Stimulated activated CD8-positive, alpha-beta memory T cell treated with anti-CD3 and anti-CD28 coated beads, Interleukin-12 subunit alpha, Interleukin-12 subunit beta, amount 100 ng/mL, for 24 hours (primary cell): ENCODE results near the gene SLC5A11.
"Not testable (repeated sequence)": the region's sequence is repeated elsewhere in the genome, so short reads cannot be mapped to it uniquely, and the experiment has no call there.

Experiments
- DNase-seq: peaks from one replicate; pipeline ENCODE4 v3.0.0-alpha.2; 2020; ENCODE audit errors: extremely low read depth

SLC5A11 gene, protein sequence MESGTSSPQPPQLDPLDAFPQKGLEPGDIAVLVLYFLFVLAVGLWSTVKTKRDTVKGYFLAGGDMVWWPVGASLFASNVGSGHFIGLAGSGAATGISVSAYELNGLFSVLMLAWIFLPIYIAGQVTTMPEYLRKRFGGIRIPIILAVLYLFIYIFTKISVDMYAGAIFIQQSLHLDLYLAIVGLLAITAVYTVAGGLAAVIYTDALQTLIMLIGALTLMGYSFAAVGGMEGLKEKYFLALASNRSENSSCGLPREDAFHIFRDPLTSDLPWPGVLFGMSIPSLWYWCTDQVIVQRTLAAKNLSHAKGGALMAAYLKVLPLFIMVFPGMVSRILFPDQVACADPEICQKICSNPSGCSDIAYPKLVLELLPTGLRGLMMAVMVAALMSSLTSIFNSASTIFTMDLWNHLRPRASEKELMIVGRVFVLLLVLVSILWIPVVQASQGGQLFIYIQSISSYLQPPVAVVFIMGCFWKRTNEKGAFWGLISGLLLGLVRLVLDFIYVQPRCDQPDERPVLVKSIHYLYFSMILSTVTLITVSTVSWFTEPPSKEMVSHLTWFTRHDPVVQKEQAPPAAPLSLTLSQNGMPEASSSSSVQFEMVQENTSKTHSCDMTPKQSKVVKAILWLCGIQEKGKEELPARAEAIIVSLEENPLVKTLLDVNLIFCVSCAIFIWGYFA

DNA sequence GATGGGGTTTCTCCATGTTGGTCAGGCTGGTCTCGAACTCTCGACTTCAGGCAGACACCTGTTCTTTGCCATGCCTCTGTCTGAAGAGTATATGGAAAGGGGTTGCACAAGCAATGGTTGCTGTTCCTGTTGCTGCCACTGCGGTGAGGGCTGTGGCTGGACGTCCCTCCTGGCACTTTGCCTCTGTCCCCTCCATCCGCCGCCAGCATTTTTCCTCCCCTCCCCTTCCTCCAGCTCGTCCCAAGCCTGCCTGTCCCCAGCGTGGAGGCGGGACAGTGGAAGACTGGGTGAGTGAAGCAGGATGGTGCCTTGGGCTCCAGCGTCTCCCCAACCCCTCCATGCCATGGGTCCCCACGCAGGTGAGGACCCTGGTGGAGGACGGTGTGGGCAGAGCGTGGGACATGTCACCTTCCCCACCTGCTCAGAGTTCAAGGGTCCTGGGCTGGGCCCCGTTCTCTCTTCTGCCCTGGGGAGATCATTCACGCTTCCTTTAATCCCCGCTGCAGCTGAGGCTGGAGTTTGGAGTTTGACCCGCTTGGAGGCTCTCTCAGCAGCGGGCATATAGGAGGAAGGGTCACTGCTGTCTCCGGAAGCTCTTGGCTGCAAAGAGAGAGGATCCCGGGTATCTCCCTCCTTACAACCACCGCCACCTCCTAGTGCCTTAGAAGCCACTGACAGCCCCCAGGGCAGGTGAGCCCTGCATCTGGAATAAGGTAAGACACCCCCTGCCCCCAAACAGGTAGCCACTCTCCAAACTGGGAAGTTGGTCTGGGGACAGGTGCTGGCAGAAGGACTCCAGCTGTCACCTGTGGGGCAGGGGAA, at the start of gene SLC5A11:
SLC5A11 (plus strand) TSS at position 238 of the 822 bp plus-strand sequence. CDS start 12,681 bp downstream, outside the sequence.
- no peak for DNase-seq

DNA sequence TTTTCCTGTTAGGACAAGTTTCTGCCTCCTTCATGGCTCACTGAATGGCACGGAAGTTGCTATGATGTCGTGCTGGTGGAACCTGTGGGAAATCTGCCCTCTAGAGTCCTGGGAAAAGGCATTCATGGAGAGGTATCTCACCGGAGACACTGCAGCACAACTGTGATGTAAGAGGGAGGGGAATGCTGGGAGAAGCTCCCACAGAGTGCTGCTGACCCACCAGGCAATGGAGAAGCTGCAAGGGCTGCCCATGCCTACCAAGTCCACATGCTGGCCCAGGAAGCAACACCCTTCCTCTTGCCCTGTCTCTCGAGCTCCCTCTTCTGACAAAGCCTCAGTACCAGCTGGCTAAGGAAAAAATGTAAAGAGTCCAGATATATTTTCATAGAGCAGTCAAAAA, 45.2 kb upstream of the SLC5A11 start:
- no peak for DNase-seq

DNA sequence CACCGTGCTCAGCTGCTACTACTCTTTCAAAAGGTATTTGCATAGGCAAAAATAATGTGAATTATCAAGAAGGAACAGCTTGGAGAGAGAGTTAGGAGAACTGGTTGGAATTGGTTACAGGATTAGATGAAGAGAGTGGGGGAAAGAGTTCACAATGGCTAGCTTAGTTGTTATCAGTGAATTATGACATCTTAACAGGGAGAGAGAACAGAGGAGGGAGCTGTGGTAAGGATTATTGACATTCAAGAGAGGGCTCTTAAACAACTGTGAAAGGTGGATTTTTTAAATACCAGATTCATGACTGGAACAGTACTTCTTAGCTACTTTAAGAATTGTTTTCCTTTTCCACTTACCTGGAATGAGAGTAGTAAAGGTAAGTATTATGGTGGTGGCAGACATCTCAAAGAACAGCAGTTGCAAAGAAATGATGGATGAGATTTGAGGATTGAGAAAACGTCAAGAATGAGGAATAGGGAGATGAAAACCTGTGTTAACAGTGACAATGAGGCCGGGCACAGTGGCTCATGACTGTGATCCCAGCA, 43.9 kb upstream of the SLC5A11 start:
- DNase-seq: no peak

DNA sequence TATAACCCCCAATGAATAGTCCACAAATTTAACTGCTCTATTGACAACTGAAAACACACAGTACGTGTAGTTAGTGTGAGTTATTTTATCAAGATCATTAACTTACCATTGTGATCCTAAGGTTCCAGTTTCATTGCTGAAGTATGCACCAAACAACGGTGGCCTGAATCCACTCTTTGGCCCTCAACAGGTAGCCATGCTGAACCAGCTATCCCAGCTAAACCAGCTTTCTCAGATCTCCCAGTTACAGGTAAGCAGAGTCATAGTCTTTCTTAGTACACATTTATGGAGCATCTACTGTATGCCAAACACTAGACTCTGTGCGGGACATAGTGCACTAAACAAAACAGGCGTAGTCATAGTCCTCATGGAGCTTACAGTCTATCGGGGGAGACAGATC, 40.3 kb upstream of the SLC5A11 start:
- DNase-seq: no peak

DNA sequence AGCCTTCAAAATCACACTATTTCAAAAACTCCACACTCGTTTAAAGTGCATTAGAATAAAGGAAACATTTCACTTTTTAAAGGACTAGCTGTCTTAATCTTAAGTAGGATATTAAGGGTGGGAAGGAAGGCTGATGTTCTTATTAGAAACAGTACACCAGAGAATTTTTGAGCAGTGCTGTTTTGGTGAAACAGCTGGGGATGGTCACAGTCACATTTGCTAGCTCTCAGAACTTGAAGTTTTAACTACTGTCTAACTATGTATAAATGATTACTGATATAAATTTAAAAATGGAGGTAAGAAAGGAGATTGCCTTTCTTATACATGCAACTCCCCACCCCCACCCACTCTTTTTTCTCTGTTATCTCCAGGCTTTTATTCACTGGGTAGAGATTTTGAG, 38.5 kb upstream of the SLC5A11 start:
- DNase-seq: no peak

DNA sequence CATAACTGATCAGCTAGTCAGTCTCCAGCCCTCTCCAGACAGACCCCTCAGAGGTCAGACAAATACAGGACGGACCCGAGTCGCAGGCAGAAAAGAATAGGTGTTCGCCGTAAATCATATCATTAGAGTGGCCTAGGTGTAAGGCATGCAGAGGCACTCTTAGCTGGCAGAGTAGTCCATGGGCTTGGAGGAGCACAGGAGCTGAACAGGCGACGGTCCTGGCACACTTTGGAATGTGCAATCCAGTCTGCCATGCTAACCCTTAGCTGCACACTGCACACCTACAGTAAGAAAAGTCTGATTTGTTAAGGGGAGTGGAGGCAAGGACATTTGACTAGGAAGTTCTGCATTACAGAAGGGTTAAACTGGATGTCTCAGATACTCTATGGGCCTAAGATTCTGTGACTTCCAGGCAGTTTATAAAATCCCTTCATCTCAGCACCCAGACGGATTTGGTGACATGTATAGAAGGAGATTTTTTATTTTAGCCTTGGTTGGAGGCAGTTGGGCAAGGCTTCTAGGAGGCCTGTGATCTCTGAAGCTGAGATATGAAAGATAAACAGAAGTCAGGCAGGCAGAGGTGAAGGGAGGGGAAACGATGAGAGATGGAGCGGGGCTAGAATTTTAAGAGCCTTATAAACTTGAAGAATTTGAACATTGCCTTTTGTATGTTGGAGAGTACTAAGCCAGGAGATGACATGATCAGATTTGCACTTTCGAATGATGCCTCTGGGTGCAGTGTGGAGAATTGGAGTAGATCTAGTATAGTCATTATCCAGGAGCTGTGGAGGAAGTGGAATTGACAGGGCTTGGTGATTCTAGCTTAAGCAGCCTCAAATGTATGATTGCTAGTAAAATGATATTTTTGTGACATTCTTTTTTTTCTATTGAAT, 34.6 kb upstream of the SLC5A11 start:
- no peak for DNase-seq

DNA sequence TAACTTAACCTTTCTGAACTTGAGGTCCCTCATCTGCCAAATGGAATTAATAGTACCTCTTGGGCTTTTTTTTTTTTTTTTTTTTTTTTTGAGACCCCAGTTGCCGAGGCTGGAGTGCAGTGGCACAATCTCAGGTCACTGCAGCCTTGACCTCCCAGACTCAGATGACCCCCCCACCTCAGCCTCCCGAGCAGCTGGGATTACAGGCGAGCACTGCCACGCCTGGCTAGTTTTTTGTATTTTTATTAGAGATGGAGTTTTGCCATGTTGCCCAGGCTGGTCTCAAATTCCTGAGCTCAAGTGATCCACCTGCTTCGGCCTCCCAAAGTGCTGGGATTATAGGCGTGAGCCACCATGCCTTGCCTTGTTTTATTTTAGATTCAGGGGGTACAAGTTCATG, 33.0 kb upstream of the SLC5A11 start:
- DNase-seq: not testable (repeated sequence)

DNA sequence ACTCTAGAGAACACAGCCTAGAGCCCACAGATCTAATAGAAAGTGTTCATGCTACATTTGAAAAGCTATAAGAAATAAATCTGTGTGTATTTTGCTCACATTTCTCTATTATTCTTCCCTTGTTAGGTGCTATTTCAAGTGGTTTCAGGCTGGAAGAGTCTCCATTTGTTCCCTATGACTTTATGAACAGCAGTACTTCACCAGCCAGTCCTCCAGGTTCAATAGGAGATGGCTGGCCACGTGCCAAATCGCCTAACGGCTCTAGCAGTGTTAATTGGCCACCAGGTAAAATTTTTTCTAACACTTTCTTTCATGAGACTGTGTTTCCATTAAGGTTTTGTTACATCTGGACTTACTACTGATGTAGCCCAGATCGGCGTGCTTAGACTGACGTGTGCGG, 30.7 kb upstream of the SLC5A11 start:
- DNase-seq: no peak

DNA sequence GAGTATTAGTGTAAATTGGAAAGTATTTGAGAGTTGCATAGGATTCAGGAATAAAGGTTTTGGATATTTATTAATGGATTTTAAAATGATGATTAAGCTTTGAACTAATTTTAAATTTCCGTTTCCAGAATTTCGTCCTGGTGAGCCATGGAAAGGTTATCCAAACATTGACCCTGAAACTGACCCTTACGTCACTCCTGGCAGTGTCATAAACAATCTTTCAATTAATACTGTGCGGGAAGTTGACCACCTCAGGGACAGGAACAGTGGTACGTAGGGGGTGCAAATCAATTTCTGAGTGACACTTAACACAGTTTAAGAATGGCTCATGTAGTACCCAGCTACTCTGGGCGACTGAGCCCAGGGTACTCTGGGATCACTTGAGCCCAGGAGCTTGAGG, 29.1 kb upstream of the SLC5A11 start:
- no peak for DNase-seq

DNA sequence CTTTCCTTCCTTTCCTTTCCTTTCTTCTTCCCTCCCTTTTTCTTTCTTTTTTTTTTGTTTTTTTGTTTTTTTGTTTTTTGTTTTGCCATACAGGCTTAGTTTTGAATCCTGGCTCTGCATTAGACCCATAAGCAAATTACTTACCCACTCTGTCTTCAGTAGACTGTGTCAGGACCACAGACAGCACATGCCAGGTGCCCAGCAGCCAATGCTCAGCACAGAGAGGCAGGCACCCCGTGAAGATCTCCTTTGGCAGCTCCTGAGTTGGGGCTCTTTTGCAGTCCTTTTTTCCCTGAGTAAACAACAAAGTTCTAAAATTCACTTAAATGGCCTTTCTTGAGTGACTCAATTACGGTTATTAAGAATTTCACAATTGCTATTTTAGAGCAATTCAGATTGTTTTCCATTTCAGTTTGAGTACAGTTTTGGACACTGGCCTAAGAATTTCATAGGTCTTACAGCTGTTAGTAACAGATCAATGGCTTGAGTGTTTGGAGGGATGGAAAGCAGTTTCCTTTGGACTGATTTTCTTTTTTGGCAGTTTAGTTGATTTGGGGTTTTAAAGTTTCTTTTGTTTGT, 26.2 kb upstream of the SLC5A11 start:
- no peak for DNase-seq

DNA sequence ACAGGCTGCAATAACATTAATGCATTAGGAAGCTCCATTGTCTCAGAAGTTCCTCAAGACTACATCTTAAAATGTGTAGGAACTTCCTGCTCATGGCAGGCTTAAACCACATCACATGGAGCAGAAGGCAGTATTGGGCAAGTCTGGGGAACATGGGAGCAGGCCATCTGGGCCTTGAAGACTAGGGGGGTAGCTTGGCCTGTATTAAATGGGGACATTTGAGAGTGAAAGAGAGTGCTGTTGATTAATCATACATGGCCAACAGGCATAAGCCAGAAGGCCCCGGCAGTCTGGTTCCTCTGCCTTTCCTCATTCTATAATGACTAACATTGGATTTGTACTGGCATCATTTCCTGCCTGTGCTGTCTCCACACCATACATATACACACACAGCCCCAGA, 25.2 kb upstream of the SLC5A11 start:
- no peak for DNase-seq

DNA sequence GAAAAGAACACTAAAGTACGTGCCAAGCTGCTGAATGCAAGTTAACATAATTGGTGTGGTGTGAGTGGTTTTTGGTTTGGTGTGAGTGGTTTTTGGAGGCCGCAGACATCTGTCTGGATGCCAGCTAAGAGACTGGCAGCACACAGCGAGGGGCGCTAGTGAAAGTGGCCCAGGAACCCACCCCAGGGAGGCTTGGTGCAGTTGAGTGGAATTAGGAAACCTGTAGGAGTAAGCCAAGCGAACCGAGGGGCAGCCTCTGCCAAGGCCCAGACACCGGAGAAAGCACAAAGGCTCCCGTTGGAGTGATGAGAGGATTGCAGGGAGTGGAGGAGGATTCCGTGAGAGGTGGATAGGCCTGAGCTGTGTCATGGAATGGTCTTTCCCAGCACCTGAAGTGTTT, 24.6 kb upstream of the SLC5A11 start:
- DNase-seq: no peak

DNA sequence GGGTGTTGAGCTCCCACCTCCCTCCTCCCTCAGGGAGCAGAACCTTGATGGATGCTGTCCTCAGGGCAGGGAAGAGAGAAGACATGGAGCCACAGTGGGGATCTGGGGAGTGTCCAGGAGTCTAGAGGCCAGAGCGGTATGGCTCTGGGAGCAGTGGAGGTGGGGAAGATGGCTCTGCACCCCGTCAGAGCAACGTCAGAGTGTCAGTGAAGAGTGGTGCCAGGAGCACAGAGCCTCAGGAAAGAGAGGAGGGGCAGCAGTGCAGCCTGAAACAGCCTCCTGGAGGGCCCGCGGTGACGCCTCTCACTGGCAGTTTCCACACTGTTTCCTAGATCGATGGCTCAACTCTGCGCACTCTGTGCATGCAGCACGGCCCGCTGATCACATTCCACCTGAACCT, 23.2 kb upstream of the SLC5A11 start:
- no peak for DNase-seq

DNA sequence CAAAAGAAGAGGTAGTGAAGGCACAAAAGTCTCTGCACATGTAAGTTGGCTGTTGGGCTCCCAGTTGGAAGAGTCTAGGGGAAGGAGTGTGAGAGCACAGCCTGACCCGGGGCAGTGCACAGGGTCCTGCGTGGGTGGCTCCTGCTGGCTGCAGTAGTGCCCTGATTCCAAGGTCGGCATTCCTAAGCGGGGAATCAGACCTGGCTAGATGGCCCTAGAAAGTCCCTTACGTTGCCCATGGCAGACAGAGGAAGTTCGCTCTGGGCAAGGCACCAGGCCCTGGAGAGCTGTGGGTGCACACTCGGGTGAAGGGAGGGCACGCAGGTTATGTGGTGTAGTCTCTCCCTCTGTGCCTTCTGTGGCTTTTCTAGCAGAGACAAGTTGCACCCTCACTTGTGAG, 22.8 kb upstream of the SLC5A11 start:
- no peak for DNase-seq

DNA sequence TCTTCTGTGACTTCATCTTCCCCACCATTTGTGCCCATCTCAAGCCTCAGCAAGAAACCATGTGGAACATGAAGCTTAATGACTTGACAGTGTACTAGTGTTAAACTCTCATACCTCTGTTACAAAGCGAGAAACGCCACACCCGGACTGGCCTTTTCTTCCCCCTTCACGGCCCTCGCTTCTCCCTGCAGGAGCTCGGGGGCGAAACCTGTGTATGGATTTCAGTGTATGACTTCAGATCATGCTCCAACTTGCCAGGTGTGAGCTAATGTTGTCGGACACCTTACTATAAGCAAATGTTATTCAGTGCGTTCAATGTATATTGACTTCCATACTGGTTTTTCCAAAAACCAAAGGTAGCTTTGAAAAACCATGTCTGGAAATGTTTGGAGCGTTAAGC, 20.1 kb upstream of the SLC5A11 start:
- no peak for DNase-seq

DNA sequence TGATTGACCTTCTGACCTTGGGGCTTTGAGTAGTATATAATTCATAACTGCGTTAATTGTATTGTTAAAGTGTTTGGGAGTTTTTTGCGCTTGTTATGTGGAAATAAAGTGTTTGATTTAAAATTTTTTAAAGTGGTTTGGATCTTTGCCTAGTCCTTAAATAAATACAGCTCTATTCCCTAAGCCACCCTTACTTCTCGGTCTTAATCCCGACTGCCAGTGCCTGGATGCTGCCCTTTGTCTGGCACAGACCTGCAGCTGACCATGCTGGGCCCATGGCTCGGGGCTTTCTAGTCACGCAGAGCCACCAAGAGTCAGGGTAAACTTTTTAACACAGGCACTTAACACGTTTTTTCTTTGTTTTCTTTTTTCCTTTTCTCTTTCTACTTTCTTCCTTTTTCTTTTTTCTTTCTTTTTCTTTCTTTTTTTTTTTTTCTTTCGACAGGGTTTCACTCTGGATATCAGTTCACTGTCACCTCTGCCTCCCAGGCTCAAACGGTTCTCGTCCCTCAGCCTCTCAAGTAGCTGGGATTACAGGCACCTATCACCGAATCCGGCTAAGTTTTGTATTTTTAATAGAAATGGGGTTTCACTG, 19.6 kb upstream of the SLC5A11 start:
- DNase-seq: no peak

DNA sequence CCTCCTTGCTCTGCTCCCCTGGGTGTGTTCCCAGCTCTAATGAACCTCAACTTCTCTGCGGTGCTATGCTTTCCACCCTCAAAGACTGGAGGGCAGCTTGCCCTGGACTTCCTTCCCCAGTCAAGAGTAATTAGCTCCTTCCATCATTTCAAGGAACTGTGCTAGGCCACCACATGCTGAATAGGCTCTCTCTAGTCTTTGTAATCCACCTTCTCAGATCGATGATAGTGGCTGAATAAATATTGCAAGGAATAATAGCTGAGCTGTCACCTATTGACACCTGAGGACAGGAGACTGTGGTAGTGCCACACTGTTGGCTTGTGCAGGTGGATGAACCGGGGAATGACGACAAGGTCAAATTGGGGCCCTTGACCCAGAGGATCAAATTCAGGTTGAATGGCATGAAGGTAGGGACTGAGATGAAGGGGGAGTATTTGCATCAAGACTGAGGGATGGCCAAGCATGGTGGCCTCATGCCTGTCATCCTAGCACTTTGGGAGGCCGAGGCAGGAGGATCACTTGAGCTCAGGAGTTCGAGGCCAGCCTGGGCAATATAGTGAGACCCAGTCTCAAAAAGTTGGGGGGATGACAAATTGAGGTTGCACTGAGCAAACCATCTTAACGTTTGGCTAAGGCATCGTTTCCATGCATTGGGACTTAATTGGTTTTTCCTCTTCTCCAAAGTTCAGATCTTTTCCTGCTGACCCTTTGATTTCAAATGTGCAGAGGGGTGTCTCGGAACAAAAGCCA, 18.8 kb upstream of the SLC5A11 start:
- DNase-seq: no peak

DNA sequence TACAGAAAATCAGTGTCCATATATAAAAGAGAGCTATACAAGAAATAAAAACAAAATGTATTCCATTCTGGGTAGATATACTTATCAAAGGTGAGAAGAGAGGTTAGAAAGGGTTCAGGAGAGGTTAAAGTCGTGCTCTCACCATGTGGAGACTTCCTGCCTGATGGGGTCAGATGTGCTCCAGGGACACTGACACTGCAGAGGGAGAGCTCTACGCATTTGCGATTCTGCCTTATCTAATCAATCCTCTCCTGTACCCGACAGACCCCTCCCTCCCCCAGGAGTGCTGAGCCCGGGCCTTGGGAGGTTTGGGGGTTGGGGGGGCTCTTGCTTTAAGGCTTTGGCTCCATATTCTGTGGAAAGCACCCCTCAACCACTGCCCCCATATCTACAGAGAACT, 16.6 kb upstream of the SLC5A11 start:
- no peak for DNase-seq

DNA sequence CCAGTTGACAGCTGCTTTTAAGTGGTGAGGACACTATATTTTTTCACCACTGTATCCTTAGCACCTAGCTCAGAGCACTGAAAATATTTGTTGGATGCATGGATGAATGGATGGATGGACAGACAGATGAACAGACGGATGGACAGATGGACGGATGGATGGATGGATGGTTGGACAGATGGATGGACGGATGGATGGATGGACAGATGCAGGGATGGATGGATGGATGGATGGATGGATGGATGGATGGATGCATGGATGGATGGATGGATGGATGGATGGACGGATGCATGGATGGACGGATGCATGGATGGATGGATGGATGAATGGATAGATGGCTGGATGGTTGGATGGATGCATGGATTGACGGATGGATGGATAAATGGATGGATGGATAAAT, 12.4 kb upstream of the SLC5A11 start:
- DNase-seq: no peak
